Measurements from ENCODE around the gene SDCBP2. TPM values are rescaled to one million over a fixed set of nuclear protein-coding genes. Genes with fewer than 3 reads are reported as not detected.

Gene SDCBP2
- total and polyA plus RNA-seq, 7 experiments from 2014 or later = 1.0 to 3.6 (median 1.4) TPM

GRCh38 chr20:1265916-1266166 lies 63.1 kb downstream of the SDCBP2 start:
- Mint-ChIP-seq H3K9me3 (peaks cover 0 to 9% (median 1%) of the 10 kb centered on the region in 11 donors), H3K36me3 (peaks cover 0 to 10% (median 4%) of the 10 kb centered on the region in 5 donors), H3K4me1 (peaks cover 22 to 81% (median 76%) of the 10 kb centered on the region in 7 donors), H3K4me3 (peak overlapping the region; percentile 79 to 99 (median 93)), H3K27me3 (peaks cover 0 to 6% (median 2%) of the 10 kb centered on the region in 5 donors), H3K27ac (peak overlapping the region; percentile 77 to 100 (median 98))
- Histone ChIP-seq H3K27me3 (ENCODE audit: control insufficient read depth in 2 of 2, insufficient read depth in 2 of 2, low read length in 2 of 2) (no peaks in the 10 kb centered on the region), H3K9me3 (ENCODE audit: control insufficient read depth in 2 of 3, low read length in 3 of 3) (no peaks in the 10 kb centered on the region), H3K27ac (ENCODE audit: low read depth, low read length) (peak overlapping the region; percentile 88), H3K4me1 (ENCODE audit: control insufficient read depth in 2 of 2, insufficient read depth in 2 of 2, low read length in 2 of 2) (peaks cover 9 to 53% of the 10 kb centered on the region in 2 donors), H3K4me3 (ENCODE audit: low read length) (peak overlapping the region; percentile 66), H3K36me3 (ENCODE audit: control insufficient read depth in 2 of 3, insufficient read depth in 3 of 3, low read length in 3 of 3) (peaks cover 0 to 19% (median 0%) of the 10 kb centered on the region in 3 experiments)
- intact Hi-C loops (cut with micrococcal nuclease) = loop anchor here (1.0 to 2.0 kb wide), 14 partner anchors 15 to 433 kb away; partner anchors contain the start of genes PSMF1 (in 2 of the 2), FAM110A (in 1 of the 2), FKBP1A (in 1 of the 2) and NSFL1C (in 1 of the 2)
- ChIA-PET CTCF (interaction anchor here (0.6 to 1.2 kb wide), 4 partner anchors 11 to 47 kb away, joined by 3 to 5 read pairs (median 4); no protein-coding TSS in a partner anchor), POLR2A (interaction anchor here (0.7 to 6.0 kb wide), 11 partner anchors 10 to 127 kb away, joined by 3 to 74 read pairs (median 8); partner anchors contain the start of genes FKBP1A and RAD21L1)
- no peak for ATAC-seq
- no peak for DNase-seq

- H3K4me3 Mint-ChIP-seq = peak overlapping the region; percentile 79 to 99 (median 93)
- Histone ChIP-seq H3K27me3 (ENCODE audit: control insufficient read depth in 2 of 2, insufficient read depth in 2 of 2, low read length in 2 of 2) (no peaks in the 10 kb centered on the region), H3K4me1 (ENCODE audit: control insufficient read depth in 2 of 2, insufficient read depth in 2 of 2, low read length in 2 of 2) (peaks cover 9 to 53% of the 10 kb centered on the region in 2 donors), H3K36me3 (ENCODE audit: control insufficient read depth in 2 of 3, insufficient read depth in 3 of 3, low read length in 3 of 3) (peaks cover 0 to 15% (median 0%) of the 10 kb centered on the region in 3 experiments), H3K9me3 (ENCODE audit: control insufficient read depth in 2 of 3, low read length in 3 of 3) (no peaks in the 10 kb centered on the region), H3K27ac (ENCODE audit: low read depth, low read length) (peak overlapping the region; percentile 88), H3K4me3 (ENCODE audit: low read length) (peak overlapping the region; percentile 66)
- DNase-seq = no peak
- H3K27me3 Mint-ChIP-seq = peaks cover 0 to 9% (median 4%) of the 10 kb centered on the region in 5 donors
- H3K27ac Mint-ChIP-seq = peak overlapping the region; percentile 77 to 100 (median 98)
- peaks cover 0 to 9% (median 1%) of the 10 kb centered on the region in 11 donors for H3K9me3 Mint-ChIP-seq
- ChIA-PET CTCF (interaction anchor here (0.6 to 0.9 kb wide), 4 partner anchors 11 to 52 kb away, joined by 3 to 4 read pairs (median 3); no protein-coding TSS in a partner anchor), POLR2A (interaction anchor here (0.9 to 6.0 kb wide), 11 partner anchors 10 to 48 kb away, joined by 3 to 74 read pairs (median 8); partner anchors contain the start of gene RAD21L1)
- peaks cover 22 to 77% (median 73%) of the 10 kb centered on the region in 7 donors for H3K4me1 Mint-ChIP-seq
- ATAC-seq = no peak
- intact Hi-C loops (cut with micrococcal nuclease) = no loop called here
- H3K36me3 Mint-ChIP-seq = peaks cover 0 to 10% (median 4%) of the 10 kb centered on the region in 5 donors
These were observed 63.6 kb downstream of the SDCBP2 start for GRCh38 chr20:1265226-1265915.

GRCh38 chr20:1264727-1265126 lies 64.2 kb downstream of the SDCBP2 start:
- no peak overlapping the region for H3K4me3 ChIP-seq (ENCODE audit: low read length)
- peaks cover 22 to 71% (median 67%) of the 10 kb centered on the region in 7 donors for H3K4me1 Mint-ChIP-seq
- H3K4me1 ChIP-seq (ENCODE audit: control insufficient read depth in 2 of 2, insufficient read depth in 2 of 2, low read length in 2 of 2) = peaks cover 9 to 53% of the 10 kb centered on the region in 2 donors
- ATAC-seq (no peak), DNase-seq (no peak)
- H3K36me3 ChIP-seq (ENCODE audit: control insufficient read depth in 2 of 3, insufficient read depth in 3 of 3, low read length in 3 of 3) = peaks cover 0 to 11% (median 0%) of the 10 kb centered on the region in 3 experiments
- peaks cover 0 to 9% (median 1%) of the 10 kb centered on the region in 11 donors for H3K9me3 Mint-ChIP-seq
- POLR2A ChIA-PET = interaction anchor here (1.1 to 6.0 kb wide), 7 partner anchors 10 to 39 kb away, joined by 3 to 74 read pairs (median 8); partner anchors contain the start of gene RAD21L1
- no peaks in the 10 kb centered on the region for H3K27me3 ChIP-seq (ENCODE audit: control insufficient read depth in 2 of 2, insufficient read depth in 2 of 2, low read length in 2 of 2)
- peak overlapping the region; percentile 72 to 100 (median 98) for H3K27ac Mint-ChIP-seq
- H3K36me3 Mint-ChIP-seq = peaks cover 0 to 10% (median 4%) of the 10 kb centered on the region in 5 donors
- intact Hi-C loops (cut with micrococcal nuclease) = no loop called here
- H3K27ac ChIP-seq (ENCODE audit: low read depth, low read length) = peak overlapping the region; percentile 88
- H3K9me3 ChIP-seq (ENCODE audit: control insufficient read depth in 2 of 3, low read length in 3 of 3) = no peaks in the 10 kb centered on the region
- peaks cover 0 to 9% (median 4%) of the 10 kb centered on the region in 5 donors for H3K27me3 Mint-ChIP-seq
- CTCF ChIA-PET = interaction anchor here (0.6 to 0.7 kb wide), 2 partner anchors 48 to 51 kb away, joined by 3 read pairs; no protein-coding TSS in a partner anchor
- peak overlapping the region; percentile 79 to 99 (median 93) for H3K4me3 Mint-ChIP-seq

DNA sequence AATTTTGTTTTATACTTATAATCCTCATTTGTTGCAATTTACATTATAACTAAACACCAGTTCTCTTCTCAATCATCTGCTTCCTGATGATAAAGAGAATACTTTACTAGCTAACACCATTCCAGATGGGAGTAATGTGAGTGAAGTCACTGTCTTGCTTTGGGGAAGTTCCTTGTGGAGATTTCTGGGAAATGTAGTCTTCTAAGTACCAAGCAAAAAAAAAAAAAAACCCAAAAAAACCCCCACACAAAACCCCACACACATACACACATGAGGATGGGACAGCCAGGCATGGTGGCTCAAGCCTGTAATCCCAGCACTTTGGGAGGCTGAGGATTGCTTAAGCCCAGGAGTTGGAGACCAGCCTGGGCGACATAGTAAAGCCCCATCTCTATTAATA lies 65.1 kb downstream of the SDCBP2 start:
- Histone ChIP-seq H3K9me3 (ENCODE audit: control insufficient read depth in 2 of 3, low read length in 3 of 3) (no peaks in the 10 kb centered on the region), H3K4me1 (ENCODE audit: control insufficient read depth in 2 of 2, insufficient read depth in 2 of 2, low read length in 2 of 2) (peaks cover 9 to 49% of the 10 kb centered on the region in 2 donors), H3K4me3 (ENCODE audit: low read length) (peak overlapping the region; percentile 13), H3K36me3 (ENCODE audit: control insufficient read depth in 2 of 3, insufficient read depth in 3 of 3, low read length in 3 of 3) (peaks cover 0 to 4% (median 0%) of the 10 kb centered on the region in 3 experiments), H3K27me3 (ENCODE audit: control insufficient read depth in 2 of 2, insufficient read depth in 2 of 2, low read length in 2 of 2) (no peaks in the 10 kb centered on the region), H3K27ac (ENCODE audit: low read depth, low read length) (peak overlapping the region; percentile 88)
- H3K4me1 Mint-ChIP-seq = peaks cover 22 to 62% (median 58%) of the 10 kb centered on the region in 7 donors
- DNase-seq (no peak), ATAC-seq (no peak)
- ChIA-PET POLR2A (interaction anchor here (0.9 to 6.0 kb wide), 5 partner anchors 9 to 38 kb away, joined by 3 to 74 read pairs (median 9); partner anchors contain the start of gene RAD21L1), CTCF (interaction anchor here (0.7 kb wide), 1 partner anchor 414 kb away, joined by 3 read pairs; no protein-coding TSS in a partner anchor)
- H3K27me3 Mint-ChIP-seq = peaks cover 0 to 9% (median 4%) of the 10 kb centered on the region in 5 donors
- H3K4me3 Mint-ChIP-seq = peak overlapping the region in 9 of 10 donors; percentile 56 to 95 (median 79)
- H3K27ac Mint-ChIP-seq = peak overlapping the region in 8 of 9 donors; percentile 86 to 100 (median 96)
- intact Hi-C loops (cut with micrococcal nuclease) = no loop called here
- H3K9me3 Mint-ChIP-seq = peaks cover 0 to 9% (median 1%) of the 10 kb centered on the region in 11 donors
- H3K36me3 Mint-ChIP-seq = peaks cover 0 to 10% (median 3%) of the 10 kb centered on the region in 5 donors

Other genes with a start within 250 kb of the SDCBP2 start
- 100 to 1,000 TPM in 4 of 5 experiments, 10 to 100 TPM in 1; 88.7 to 157 (median 114) TPM for gene PSMF1, start 210.5 kb downstream of the SDCBP2 start, total RNA-seq
- gene PSMF1, start 210.5 kb downstream of the SDCBP2 start, polyA plus RNA-seq = 100 to 1,000 TPM; 127 to 140 TPM
- under 1 TPM in 3 of 5 experiments, not detected in 2; 0.22 to 0.60 (median 0.40) TPM for gene TMEM74B, start 144.2 kb downstream of the SDCBP2 start, total RNA-seq
- under 1 TPM in 1 of 2 donors, not detected in 1; 0.18 TPM for gene TMEM74B, start 144.2 kb downstream of the SDCBP2 start, polyA plus RNA-seq
- under 1 TPM in 1 of 5 experiments, not detected in 4; 0.22 TPM for gene C20orf202, start 125.7 kb downstream of the SDCBP2 start, total RNA-seq
- under 1 TPM in 1 of 2 donors, not detected in 1; 0.22 TPM for gene C20orf202, start 125.7 kb downstream of the SDCBP2 start, polyA plus RNA-seq
- under 1 TPM in 3 of 5 experiments, not detected in 2; 0.58 to 0.81 (median 0.64) TPM for gene RAD21L1, start 103.1 kb downstream of the SDCBP2 start, total RNA-seq
- under 1 TPM in 1 of 2 donors, not detected in 1; 0.48 TPM for gene RAD21L1, start 103.1 kb downstream of the SDCBP2 start, polyA plus RNA-seq
- gene SNPH, start 62.8 kb downstream of the SDCBP2 start, total RNA-seq = 10 to 100 TPM in 4 of 5 experiments, 1 to 10 TPM in 1; 7.3 to 43.4 (median 22.5) TPM
- 10 to 100 TPM in 1 of 2 donors, 1 to 10 TPM in 1; 6.0 to 16.7 TPM for gene SNPH, start 62.8 kb downstream of the SDCBP2 start, polyA plus RNA-seq
- gene FKBP1A, start 63.9 kb upstream of the SDCBP2 start, total RNA-seq = 100 to 1,000 TPM in 2 of 5 experiments, 10 to 100 TPM in 3; 74.5 to 253 (median 93.1) TPM
- gene FKBP1A, start 63.9 kb upstream of the SDCBP2 start, polyA plus RNA-seq = 10 to 100 TPM; 46.5 to 46.7 TPM
- 10 to 100 TPM; 59.3 to 80.0 (median 64.7) TPM for gene NSFL1C, start 137.7 kb upstream of the SDCBP2 start, total RNA-seq
- 10 to 100 TPM; 80.4 to 81.8 TPM for gene NSFL1C, start 137.7 kb upstream of the SDCBP2 start, polyA plus RNA-seq
- gene SIRPB2, start 162.3 kb upstream of the SDCBP2 start, total RNA-seq = 10 to 100 TPM in 1 of 5 experiments, 1 to 10 TPM in 1, under 1 TPM in 2, not detected in 1; 0.30 to 29.0 (median 1.1) TPM
- under 1 TPM in 1 of 2 donors, not detected in 1; 0.07 TPM for gene SIRPB2, start 162.3 kb upstream of the SDCBP2 start, polyA plus RNA-seq
- 1 to 10 TPM in 1 of 5 experiments, under 1 TPM in 4; 0.16 to 1.9 (median 0.34) TPM for gene SIRPD, start 228.6 kb upstream of the SDCBP2 start, total RNA-seq
- gene SIRPD, start 228.6 kb upstream of the SDCBP2 start, polyA plus RNA-seq = not detected